Measurements from ENCODE around the gene TUBB4A.

GRCh38 chr19:6521718-6522646, 19.9 kb upstream of the TUBB4A start:
- TF ChIP-seq CTCF (IDR thresholded peaks at IDR 0.05) (no peak), POLR2A (IDR thresholded peaks at IDR 0.05; ENCODE audit: low read length) (no peak), MAFK (IDR thresholded peaks at IDR 0.05; ENCODE audit: partially characterized antibody) (no peak), EP300 (IDR thresholded peaks at IDR 0.05) (no peak), ZFP36 (IDR thresholded peaks at IDR 0.05; ENCODE audit: borderline replicate concordance, partially characterized antibody) (peak; percentile 90), GATA3 (IDR thresholded peaks at IDR 0.05; ENCODE audit: borderline replicate concordance) (no peak), NFE2L2 (conservative IDR thresholded peaks at IDR 0.05; ENCODE audit: low read length) (no peak), HDAC2 (IDR thresholded peaks at IDR 0.05) (no peak), JUNB (IDR thresholded peaks at IDR 0.05) (no peak), ESRRA (IDR thresholded peaks at IDR 0.05; ENCODE audit: borderline replicate concordance, low read length) (no peak), RAD21 (conservative IDR thresholded peaks at IDR 0.05 in 1 of 2, IDR thresholded peaks at IDR 0.05 in 1 of 2) (no peak), REST (IDR thresholded peaks at IDR 0.05) (no peak), USF2 (IDR thresholded peaks at IDR 0.05) (no peak), CHD2 (IDR thresholded peaks at IDR 0.05; ENCODE audit: low read length, partially characterized antibody) (no peak)

Data from A549 (cell line).